ENCODE measurements around the gene ZNF816. TPM values are rescaled to one million over a fixed set of nuclear protein-coding genes. Genes with fewer than 3 reads are reported as not detected.
"Not testable (repeated sequence)": the region's sequence is repeated elsewhere in the genome, so short reads cannot be mapped to it uniquely, and the experiment has no call there.

Gene ZNF816
- total RNA-seq, 1 donor from 2014 or later, result 11.6 TPM

- intact Hi-C loops (cut with micrococcal nuclease), result no loop called here
Observed at GRCh38 chr19:52936954-52937325, 25.7 kb downstream of the ZNF816 start.

GRCh38 chr19:52936151-52936953 lies 26.3 kb downstream of the ZNF816 start:
- intact Hi-C loops (cut with micrococcal nuclease), result no loop called here

- intact Hi-C loops (cut with micrococcal nuclease), result no loop called here
Observed at GRCh38 chr19:52935434-52935833, 27.2 kb downstream of the ZNF816 start.

- intact Hi-C loops (cut with micrococcal nuclease), result not testable (repeated sequence)
Observed at GRCh38 chr19:52924641-52925040, 38.0 kb downstream of the ZNF816 start.

- intact Hi-C loops (cut with micrococcal nuclease), result loop anchor here (2.0 kb wide), 6 partner anchors 19 to 179 kb away; partner anchors contain the start of genes ZNF160, ZNF320, ZNF468 and ZNF816
Observed at GRCh38 chr19:52923778-52924593, 38.7 kb downstream of the ZNF816 start.

GRCh38 chr19:52922841-52923777 lies 39.6 kb downstream of the ZNF816 start, which contains the start of gene ZNF888:
TSS of gene ZNF888 (minus strand) at chr19:52923428. CDS start at chr19:52917873, 5,555 bp downstream.
- intact Hi-C loops (cut with micrococcal nuclease), result loop anchor here (2.0 kb wide), 6 partner anchors 20 to 180 kb away; partner anchors contain the start of genes ZNF160, ZNF320, ZNF468 and ZNF816

- intact Hi-C loops (cut with micrococcal nuclease), result no loop called here
Observed at GRCh38 chr19:52917531-52917930, 45.1 kb downstream of the ZNF816 start.

GRCh38 chr19:52910648-52911047 lies 52.0 kb downstream of the ZNF816 start:
- intact Hi-C loops (cut with micrococcal nuclease), result no loop called here

- intact Hi-C loops (cut with micrococcal nuclease), result not testable (repeated sequence)
Observed at GRCh38 chr19:52904052-52904780, 58.5 kb downstream of the ZNF816 start.

GRCh38 chr19:52901842-52902241 lies 60.8 kb downstream of the ZNF816 start:
- intact Hi-C loops (cut with micrococcal nuclease), result no loop called here

Other genes starting within 250 kb of the ZNF816 start
- 29.3 and 29.6 TPM in 2 replicates for gene ZNF611, start 227.8 kb downstream of the ZNF816 start, total RNA-seq
- 12.0 and 13.1 TPM in 2 replicates for gene ZNF600, start 176.1 kb downstream of the ZNF816 start, total RNA-seq
- gene ZNF28, start 141.2 kb downstream of the ZNF816 start, total RNA-seq, result 20.8 and 22.3 TPM in 2 replicates
- 16.5 and 18.7 TPM in 2 replicates for gene ZNF468, start 105.3 kb downstream of the ZNF816 start, total RNA-seq
- gene ZNF320, start 65.2 kb downstream of the ZNF816 start, total RNA-seq, result 8.9 and 11.4 TPM in 2 replicates
- 7.0 and 8.4 TPM in 2 replicates for gene ZNF888, start 39.5 kb downstream of the ZNF816 start, total RNA-seq
- gene ERVV-1, start 51.0 kb upstream of the ZNF816 start, total RNA-seq, result not detected in 2 replicates
- gene ERVV-2, start 81.9 kb upstream of the ZNF816 start, total RNA-seq, result not detected in 2 replicates
- 27.8 and 31.0 TPM in 2 replicates for gene ZNF160, start 140.5 kb upstream of the ZNF816 start, total RNA-seq
- gene ZNF415, start 170.0 kb upstream of the ZNF816 start, total RNA-seq, result 0.70 and 0.73 TPM in 2 replicates
- 7.8 and 8.1 TPM in 2 replicates for gene ZNF347, start 196.2 kb upstream of the ZNF816 start, total RNA-seq
- 2.7 and 3.3 TPM in 2 replicates for gene ZNF665, start 230.5 kb upstream of the ZNF816 start, total RNA-seq